Measurements from ENCODE around the gene SLC39A11.

- TF ChIP-seq TARDBP (IDR thresholded peaks at IDR 0.05) (no peak), NFRKB (IDR thresholded peaks at IDR 0.05) (no peak), LEF1 (IDR thresholded peaks at IDR 0.05; ENCODE audit: borderline replicate concordance) (no peak), CTBP1 (IDR thresholded peaks at IDR 0.05; ENCODE audit: borderline replicate concordance) (no peak), SUZ12 (IDR thresholded peaks at IDR 0.05) (no peak), FOXA1 (IDR thresholded peaks at IDR 0.05) (no peak), ELF4 (IDR thresholded peaks at IDR 0.05) (no peak), BHLHE40 (IDR thresholded peaks at IDR 0.05; ENCODE audit: borderline replicate concordance) (no peak), ARNT (IDR thresholded peaks at IDR 0.05) (no peak; the same call in 1 of the 2 replicates), PKNOX1 (IDR thresholded peaks at IDR 0.05) (no peak), FOXK2 (IDR thresholded peaks at IDR 0.05) (no peak), ZNF384 (IDR thresholded peaks at IDR 0.05) (no peak)
Observed at GRCh38 chr17:73099511-73099910, 7.0 kb upstream of the SLC39A11 start.
